NB4 (cell line): ENCODE measurements around the gene PSPC1.

ENCODE experiments used
- CTCF ChIP-seq: IDR thresholded peaks from one replicate; pipeline ENCODE4 v1.5.1; 2012; ENCODE audit warnings: low read depth, low read length
- MAX ChIP-seq: IDR thresholded peaks from 2 replicates; pipeline ENCODE4 v1.6.1; 2011; ENCODE audit warnings: low read depth, low read length
- MYC ChIP-seq: IDR thresholded peaks from 2 replicates; pipeline ENCODE4 v1.6.1; 2011; ENCODE audit warnings: low read depth, low read length
- POLR2A ChIP-seq: IDR thresholded peaks from 2 replicates; pipeline ENCODE4 v1.6.1; 2011; ENCODE audit warnings: mild to moderate bottlenecking; ENCODE audit not compliant: insufficient read length; ENCODE audit errors: extremely low read depth

GRCh38 chr13:19661561-19661960 is 121.2 kb downstream of the PSPC1 start:
- no peak for TF ChIP-seq MAX
- no peak for TF ChIP-seq POLR2A
- no peak for TF ChIP-seq MYC
- no peak for TF ChIP-seq CTCF
